Measurements from ENCODE around the gene ITGAX.

The ITGAX gene

DNA sequence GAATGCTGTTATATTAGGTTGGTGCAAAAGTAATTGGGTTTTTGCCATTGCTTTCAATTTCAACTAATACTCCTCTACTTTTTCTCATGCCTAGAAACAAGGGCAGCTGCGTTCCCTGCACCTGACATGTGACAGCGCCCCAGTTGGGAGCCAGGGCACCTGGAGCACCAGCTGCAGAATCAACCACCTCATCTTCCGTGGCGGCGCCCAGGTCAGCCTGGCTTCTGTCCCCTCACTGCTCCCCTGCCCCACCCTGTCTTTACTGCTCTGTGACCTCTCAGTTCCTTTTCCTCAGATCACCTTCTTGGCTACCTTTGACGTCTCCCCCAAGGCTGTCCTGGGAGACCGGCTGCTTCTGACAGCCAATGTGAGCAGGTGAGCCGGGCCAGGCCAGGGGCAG is 21.7 kb downstream of the ITGAX start:
- no peak for DNase-seq (ENCODE audit: low read depth)
- no peak for TF ChIP-seq CTCF (conservative IDR thresholded peaks at IDR 0.05; ENCODE audit: low read depth, low read length)
- no peak overlapping the region for H3K4me3 ChIP-seq (ENCODE audit: low read depth, low read length)

GRCh38 chr16:31377210-31377903 is 22.4 kb downstream of the ITGAX start:
- H3K4me3 ChIP-seq (ENCODE audit: low read depth, low read length), result no peak overlapping the region
- TF ChIP-seq CTCF (conservative IDR thresholded peaks at IDR 0.05; ENCODE audit: low read depth, low read length), result no peak
- no peak for DNase-seq (ENCODE audit: low read depth)

DNA sequence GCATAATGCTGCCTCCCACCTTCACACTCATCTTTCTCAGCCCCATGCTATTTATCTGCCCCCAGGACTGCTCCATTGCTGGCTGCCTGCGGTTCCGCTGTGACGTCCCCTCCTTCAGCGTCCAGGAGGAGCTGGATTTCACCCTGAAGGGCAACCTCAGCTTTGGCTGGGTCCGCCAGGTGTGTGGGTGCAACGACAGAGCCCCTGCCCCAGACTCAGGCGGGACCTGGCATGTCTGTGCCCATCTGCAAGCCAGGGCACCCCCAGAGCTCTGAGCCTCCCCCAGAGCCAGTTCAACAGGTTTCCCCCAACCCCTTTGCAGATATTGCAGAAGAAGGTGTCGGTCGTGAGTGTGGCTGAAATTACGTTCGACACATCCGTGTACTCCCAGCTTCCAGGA is 25.2 kb downstream of the ITGAX start:
- no peak overlapping the region for H3K4me3 ChIP-seq (ENCODE audit: low read depth, low read length)
- no peak for TF ChIP-seq CTCF (conservative IDR thresholded peaks at IDR 0.05; ENCODE audit: low read depth, low read length)
- DNase-seq (ENCODE audit: low read depth), result no peak

DNA sequence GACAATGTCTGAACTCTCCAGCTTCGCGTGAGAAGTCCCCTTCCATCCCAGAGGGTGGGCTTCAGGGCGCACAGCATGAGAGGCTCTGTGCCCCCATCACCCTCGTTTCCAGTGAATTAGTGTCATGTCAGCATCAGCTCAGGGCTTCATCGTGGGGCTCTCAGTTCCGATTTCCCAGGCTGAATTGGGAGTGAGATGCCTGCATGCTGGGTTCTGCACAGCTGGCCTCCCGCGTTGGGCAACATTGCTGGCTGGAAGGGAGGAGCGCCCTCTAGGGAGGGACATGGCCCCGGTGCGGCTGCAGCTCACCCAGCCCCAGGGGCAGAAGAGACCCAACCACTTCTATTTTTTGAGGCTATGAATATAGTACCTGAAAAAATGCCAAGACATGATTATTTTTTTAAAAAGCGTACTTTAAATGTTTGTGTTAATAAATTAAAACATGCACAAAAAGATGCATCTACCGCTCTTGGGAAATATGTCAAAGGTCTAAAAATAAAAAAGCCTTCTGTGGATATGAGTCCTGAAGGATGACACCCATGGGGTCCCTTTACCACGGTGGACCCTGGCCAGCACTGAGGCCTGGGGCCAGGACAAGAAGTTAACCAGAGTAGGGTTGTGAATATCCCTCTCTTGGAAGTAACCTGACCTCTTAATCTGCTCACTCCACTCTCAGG is 27.6 kb downstream of the ITGAX start:
- DNase-seq (ENCODE audit: low read depth), result peak; percentile 77
- no peak overlapping the region for H3K4me3 ChIP-seq (ENCODE audit: low read depth, low read length)
- peak; percentile 85 for TF ChIP-seq CTCF (conservative IDR thresholded peaks at IDR 0.05; ENCODE audit: low read depth, low read length)

DNA sequence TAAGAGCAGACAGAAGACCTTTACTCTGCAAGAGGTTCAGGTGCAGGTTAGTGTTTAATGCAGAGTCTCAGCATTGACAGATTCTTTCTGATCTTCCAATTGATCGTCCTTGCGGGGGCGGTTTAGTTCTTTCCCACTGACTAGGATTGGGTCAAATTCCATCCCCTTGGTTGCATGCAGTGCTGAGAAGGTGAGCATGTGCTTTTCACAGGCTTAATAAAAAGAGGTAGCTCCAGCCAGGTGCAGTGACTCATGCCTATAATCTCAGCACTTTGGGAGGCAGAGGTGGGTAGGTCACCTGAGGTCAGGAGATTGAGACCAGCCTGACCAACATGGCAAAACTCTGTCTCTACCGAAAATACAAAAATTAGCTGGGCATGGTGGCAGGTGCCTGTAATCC is 30.7 kb downstream of the ITGAX start:
- no peak overlapping the region for H3K4me3 ChIP-seq (ENCODE audit: low read depth, low read length)
- no peak for DNase-seq (ENCODE audit: low read depth)
- no peak for TF ChIP-seq CTCF (conservative IDR thresholded peaks at IDR 0.05; ENCODE audit: low read depth, low read length)

GRCh38 chr16:31386157-31386984 is 31.4 kb downstream of the ITGAX start:
- peak; percentile 20 for DNase-seq (ENCODE audit: low read depth)
- TF ChIP-seq CTCF (conservative IDR thresholded peaks at IDR 0.05; ENCODE audit: low read depth, low read length), result no peak

More at GRCh38 chr16:31386157-31386984, 31.4 kb downstream of the ITGAX start:
- H3K4me3 ChIP-seq (ENCODE audit: low read depth, low read length), result no peak overlapping the region

All from choroid plexus epithelial cell (primary cell).